Cardiac fibroblast (primary cell): ENCODE measurements around the gene CSTPP1.
"Not testable (repeated sequence)": the region's sequence is repeated elsewhere in the genome, so short reads cannot be mapped to it uniquely, and the experiment has no call there.

ENCODE experiments used
- DNase-seq, 2 donors: peaks; one replicate each; pipeline versions ENCODE4 v3.0.0 to v3.0.0-alpha.2; 2010; ENCODE audit warnings: low read depth in 2 of 2
- H3K4me3 ChIP-seq, 2 donors: replicated peaks in 1 of 2; 1 replicate in 1 of 2; 2 replicates in 1 of 2; pipeline ENCODE4 v1.5.1; 2011; ENCODE audit warnings: low read depth in 2 of 2, low read length in 2 of 2, mild to moderate bottlenecking in 2 of 2, moderate library complexity in 1 of 2
- TF ChIP-seq, protein P1 (sequence below): IDR thresholded peaks from one replicate; pipeline ENCODE4 v1.5.1; 2011; ENCODE audit warnings: low read depth, mild to moderate bottlenecking, low read length, inconsistent platforms

Gene CSTPP1

DNA sequence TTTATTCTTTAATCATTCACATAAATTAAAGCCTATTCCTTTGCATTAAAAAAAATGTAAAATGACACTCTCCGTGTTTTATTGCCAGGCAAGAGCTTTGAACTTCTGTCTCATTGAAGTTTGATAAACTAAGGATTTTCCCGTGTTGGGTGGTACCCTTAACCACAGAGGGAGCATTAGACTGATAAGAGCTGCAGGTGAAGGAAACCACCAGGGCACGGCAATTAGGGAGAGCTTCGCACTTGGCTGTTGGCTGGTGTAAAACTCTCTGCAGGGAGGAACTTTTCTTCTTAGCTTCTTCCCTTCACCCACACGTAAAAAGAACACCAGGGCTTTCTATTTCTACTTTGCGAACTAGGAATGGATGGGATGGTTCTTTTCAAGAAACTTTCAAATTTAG, 47.0 kb downstream of the CSTPP1 start:
- TF ChIP-seq, protein P1, sequence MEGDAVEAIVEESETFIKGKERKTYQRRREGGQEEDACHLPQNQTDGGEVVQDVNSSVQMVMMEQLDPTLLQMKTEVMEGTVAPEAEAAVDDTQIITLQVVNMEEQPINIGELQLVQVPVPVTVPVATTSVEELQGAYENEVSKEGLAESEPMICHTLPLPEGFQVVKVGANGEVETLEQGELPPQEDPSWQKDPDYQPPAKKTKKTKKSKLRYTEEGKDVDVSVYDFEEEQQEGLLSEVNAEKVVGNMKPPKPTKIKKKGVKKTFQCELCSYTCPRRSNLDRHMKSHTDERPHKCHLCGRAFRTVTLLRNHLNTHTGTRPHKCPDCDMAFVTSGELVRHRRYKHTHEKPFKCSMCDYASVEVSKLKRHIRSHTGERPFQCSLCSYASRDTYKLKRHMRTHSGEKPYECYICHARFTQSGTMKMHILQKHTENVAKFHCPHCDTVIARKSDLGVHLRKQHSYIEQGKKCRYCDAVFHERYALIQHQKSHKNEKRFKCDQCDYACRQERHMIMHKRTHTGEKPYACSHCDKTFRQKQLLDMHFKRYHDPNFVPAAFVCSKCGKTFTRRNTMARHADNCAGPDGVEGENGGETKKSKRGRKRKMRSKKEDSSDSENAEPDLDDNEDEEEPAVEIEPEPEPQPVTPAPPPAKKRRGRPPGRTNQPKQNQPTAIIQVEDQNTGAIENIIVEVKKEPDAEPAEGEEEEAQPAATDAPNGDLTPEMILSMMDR: no peak
- no peak overlapping the region for H3K4me3 ChIP-seq
- DNase-seq: no peak

DNA sequence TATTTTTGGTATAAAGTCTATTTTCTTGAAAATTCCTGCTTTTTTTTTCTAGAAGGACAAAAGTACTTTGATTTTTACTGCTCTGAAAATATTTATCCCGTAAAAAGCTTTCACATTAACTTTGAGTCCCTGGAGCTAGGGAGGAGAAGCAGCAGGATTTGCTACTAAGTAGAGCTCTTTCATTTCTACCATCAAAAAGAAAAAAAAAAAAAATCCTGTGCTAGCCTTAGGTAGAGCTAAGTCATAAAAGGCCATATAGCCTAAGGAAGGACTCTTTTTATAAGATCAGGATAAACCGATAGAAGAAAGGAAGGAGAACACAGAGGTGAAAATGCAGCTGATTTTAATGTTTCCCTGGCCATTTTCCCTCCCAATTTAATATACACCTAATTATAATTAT, 48.0 kb downstream of the CSTPP1 start:
- no peak overlapping the region for H3K4me3 ChIP-seq
- TF ChIP-seq, protein P1: no peak
- DNase-seq: no peak

DNA sequence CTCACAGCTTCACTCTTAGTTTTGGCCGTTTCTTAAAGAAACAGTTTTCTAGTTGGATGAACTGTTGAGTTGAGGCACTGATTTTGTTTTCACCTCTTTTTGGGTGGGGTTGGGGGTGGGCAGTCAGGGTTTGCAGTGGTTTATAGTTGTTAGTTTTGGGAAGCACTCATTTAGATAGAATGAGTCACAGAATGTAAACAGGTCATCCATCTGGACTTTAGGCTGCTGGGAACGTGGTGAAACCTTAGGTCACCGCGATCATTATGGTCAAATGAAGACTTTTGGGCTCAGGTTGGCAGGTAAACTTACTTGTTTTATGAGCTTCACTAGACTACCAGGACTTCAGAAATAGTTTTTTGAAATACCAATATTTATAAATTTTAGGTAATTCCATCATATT, 48.4 kb downstream of the CSTPP1 start:
- H3K4me3 ChIP-seq: no peak overlapping the region
- no peak for DNase-seq
- TF ChIP-seq, protein P1: no peak

DNA sequence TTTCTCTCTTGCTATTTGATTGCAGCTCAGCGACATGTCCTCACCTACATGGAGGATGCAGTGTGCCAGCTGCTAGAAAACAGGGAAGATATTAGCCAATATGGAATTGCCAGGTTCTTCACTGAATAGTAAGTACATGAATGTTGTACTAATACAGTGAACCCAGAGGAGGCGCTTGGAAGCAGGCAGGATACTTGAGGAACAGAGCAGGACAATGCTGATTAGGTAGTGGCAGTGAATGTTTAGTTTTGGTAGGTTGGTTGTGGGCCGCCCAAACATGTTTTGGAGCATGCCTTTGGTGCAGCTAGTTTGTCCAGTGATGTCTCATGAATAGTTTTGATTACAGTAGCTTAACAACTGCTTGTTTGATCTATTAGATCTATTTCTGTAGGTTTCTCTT, 50.6 kb downstream of the CSTPP1 start:
- no peak overlapping the region for H3K4me3 ChIP-seq
- no peak for DNase-seq
- TF ChIP-seq, protein P1: no peak

DNA sequence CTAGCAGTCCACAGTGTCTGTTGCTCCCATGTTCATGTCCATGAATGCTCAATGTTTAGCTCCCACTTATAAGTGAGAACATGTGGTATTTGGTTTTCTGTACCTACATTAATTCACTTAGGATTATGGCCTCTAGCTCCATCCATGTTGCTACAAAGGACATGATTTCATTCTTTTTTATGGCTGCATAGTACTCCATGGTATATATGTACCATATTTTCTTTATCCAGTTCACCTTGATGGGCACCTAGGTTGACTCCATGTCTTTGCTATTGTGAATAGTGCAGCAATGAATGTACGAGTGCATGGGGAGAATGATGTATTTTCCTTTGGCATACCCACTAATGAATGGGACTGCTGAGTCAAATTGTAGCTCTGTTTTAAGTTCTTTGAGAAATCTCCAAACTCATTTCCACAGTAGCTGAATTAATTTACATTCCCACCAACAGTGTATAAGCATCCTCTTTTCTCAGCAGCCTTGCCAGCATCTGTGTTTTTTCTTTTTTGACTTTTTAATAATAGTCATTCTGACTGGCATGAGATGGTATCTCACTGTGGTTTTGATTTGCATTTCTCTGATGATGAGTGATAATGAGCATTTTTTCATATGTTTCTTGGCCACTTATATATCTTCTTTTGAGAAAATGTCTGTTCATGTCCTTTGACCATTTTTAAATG, 53.4 kb downstream of the CSTPP1 start:
- H3K4me3 ChIP-seq, DNase-seq: not testable (repeated sequence)

DNA sequence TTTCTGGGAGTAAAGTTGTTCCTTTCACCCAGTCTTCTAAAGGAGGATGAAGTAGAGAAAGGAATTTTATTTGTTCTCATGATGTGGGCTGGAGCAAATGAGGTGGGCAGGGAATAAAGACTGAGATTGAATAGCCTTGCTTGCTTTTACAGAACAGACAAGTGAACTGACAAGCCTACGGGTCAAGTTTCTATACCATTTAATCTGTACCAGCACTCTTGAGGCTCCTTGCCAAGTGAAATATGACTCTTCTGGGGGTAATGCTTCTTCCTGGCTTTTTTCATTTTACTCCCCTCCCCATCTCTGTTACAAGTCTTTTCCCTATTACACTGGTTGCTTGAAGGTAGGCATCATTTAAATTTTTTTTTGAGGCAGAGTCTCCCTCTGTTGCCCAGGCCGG, 54.8 kb downstream of the CSTPP1 start:
- no peak for DNase-seq
- TF ChIP-seq, protein P1: no peak
- no peak overlapping the region for H3K4me3 ChIP-seq

DNA sequence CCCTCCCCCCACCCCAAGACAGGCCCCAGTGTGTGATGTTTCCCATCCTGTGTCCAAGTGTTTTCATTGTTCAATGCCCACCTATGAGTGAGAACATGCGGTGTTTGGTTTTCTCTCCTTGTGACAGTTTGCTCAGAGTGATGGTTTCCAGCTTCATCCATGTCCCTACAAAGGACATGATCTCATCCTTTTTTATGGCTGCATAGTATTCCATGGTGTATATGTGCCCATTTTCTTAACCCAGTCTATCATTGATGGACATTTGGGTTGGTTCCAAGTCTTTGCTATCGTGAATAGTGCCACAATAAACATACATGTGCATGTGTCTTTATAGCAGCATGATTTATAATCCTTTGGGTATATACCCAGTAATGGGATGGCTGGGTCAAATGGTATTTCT, 55.8 kb downstream of the CSTPP1 start:
- DNase-seq, H3K4me3 ChIP-seq: not testable (repeated sequence)

DNA sequence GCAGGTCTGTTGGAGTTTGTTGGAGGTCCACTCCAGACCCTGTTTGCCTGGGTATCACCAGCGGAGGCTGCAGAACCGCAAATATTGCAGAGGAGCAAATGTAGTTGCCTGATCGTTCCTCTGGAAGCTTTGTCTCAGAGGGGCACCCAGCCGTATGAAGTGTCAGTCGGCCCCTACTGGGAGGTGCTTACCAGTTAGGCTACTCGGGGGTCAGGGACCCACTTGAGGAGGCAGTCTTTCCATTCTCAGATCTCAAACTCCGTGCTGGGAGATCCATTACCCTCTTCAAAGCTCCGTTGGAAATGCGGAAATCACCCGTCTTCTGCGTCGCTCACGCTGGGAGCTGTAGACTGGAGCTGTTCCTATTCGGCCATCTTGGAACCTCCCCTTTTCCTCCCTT, 61.2 kb downstream of the CSTPP1 start:
- DNase-seq, H3K4me3 ChIP-seq: not testable (repeated sequence)
